NOMO-1 (cell line): ENCODE measurements around the gene ZP3.
"Not testable (repeated sequence)": the region's sequence is repeated elsewhere in the genome, so short reads cannot be mapped to it uniquely, and the experiment has no call there.

Experiments used
- DNase-seq, 2 experiments: peaks; one replicate each; lab custom pipeline; 2025; ENCODE audit not compliant: unreplicated experiment in 2 of 2; lab: John Stamatoyannopoulos, UW

The ZP3 gene

DNA sequence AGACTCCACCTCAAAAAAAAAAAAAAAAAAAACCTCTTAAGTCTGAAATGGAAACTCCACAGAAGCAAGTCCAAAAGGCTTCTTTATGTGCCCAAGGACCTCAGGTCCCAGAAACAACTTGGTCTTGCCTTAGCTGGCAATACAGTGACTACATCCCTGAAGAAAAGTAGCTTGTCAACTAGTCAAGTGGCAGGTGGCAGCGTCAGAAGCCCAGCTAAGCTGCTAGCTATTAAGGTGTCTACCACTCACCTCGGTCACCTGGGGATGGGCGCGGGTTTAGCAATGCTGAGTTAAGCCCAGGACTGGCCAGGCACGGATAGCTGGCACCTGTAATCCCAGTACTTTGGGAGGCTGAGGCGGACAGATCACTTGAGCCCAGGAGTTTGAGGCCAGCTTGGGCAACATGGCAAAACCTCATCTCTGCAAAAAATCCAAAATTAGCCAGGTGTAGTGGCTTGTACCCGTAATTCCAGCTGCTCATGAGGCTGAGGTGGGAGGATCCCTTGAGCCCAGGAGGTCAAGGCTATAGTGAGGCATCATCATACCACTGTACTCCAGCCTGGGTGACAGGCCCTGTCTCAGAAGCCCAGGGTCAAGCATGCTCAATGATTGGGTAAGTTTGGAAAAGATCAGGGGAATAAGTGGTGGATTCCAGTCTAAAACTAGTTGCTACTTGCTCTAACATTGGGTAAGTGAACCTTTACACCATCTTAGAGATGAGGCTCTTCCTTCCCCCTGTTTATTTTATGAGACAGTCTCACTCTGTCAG, 14.6 kb downstream of the ZP3 start:
- not testable (repeated sequence) for DNase-seq

DNA sequence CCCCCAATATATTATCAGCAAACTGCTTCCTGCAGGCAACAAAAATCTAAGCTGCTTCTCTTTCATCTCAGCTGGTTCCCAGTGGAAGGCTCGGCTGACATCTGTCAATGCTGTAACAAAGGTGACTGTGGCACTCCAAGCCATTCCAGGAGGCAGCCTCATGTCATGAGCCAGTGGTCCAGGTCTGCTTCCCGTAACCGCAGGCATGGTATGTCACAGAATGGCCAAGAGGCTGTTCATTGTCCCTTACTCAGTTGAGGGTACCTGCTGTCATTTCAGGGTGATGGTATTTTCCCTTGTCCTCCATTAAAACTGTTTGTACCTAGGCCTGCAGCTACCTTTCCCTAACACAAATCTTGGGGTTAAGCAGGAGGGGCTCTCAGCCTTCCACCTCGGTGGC, 15.7 kb downstream of the ZP3 start:
- DNase-seq = not testable (repeated sequence)

DNA sequence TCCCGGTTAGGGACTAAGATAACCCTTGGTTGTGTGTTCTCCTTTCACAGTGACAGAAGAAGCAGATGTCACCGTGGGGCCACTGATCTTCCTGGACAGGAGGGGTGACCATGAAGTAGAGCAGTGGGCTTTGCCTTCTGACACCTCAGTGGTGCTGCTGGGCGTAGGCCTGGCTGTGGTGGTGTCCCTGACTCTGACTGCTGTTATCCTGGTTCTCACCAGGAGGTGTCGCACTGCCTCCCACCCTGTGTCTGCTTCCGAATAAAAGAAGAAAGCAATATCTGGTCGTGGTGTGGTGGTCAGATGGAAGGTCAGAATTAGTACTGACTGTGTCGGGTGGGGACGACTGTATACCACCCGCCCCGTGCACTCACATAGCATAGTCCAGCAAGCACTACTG, 17.0 kb downstream of the ZP3 start:
- not testable (repeated sequence) for DNase-seq

DNA sequence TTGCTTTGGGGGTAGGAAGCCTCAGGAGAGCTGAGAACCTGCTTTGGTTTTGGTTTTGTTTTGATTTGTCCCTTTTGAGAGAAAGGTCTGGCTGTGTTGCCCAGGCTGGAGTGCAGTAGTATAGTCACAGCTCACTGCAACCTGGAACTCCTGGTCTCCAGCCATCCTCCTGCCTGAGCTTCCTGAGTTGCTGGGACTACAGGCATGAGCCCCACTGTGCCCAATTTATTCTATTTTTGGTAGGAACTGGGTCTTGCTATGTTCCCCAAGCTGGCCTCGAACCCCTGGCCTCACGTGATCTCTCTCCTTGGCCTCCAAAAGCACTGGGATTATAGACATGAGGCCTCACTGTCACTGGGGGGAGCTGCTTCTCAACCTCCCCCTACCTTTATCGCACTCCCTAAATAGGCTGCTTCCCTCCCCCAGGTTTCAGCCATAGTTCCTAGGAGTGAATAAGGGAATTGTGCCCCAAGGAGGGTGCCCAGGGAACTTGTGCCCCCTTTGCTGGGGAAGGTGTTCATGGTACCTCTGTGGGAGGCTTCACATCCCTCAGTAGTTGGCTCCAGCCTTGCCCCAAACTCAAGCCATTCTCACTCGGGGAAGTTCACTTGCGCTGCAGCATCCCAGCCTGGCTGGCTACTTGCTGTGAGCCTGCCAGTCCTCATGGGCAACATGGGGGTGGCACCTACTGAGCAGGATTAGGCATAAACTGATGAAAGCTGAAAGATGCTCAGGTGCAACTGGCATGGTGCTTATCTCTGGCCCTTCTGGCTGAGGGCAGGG, 18.1 kb downstream of the ZP3 start:
- DNase-seq = not testable (repeated sequence)

DNA sequence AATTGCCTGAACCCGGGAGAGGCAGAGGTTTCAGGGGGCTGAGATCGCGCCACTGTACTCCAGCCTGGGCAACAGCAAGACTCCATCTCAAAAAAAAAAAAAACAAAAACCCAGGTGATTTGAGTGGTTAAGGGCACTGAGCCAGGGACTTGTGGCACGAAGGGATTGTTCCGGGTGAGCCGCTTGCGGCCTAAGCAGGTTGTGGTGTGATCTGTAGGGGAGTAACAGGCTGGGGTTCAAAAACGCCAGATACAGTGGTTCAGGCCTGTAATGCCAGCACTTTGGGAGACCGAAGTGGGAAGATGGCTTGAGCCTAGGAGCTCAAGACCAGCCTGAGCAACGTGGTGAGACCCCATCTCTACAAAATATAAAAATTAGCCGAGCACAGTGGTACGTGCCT, 19.1 kb downstream of the ZP3 start:
- DNase-seq = not testable (repeated sequence)

DNA sequence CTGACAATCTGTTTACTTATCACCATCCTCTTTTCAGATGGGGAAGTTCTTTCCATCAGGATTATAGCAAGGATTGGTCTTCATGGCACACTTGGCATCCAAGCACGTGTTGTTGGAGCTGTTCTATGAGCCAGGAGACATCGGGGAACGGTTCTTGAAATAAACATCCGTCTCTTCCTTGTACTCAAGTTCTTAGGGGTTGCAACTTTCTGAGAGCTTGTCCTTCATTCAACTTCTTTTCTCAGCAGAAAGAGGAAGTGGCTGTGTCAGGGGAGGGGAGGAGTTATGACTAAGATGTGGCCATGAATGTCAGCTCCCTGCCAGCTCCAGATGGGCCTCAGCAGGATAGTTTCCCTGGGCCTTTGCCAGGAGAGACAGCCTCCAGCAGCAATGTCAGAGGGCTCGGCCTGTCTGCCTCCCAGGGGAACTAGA, 20.8 kb downstream of the ZP3 start:
- peak; percentile 50 to 83 for DNase-seq

DNA sequence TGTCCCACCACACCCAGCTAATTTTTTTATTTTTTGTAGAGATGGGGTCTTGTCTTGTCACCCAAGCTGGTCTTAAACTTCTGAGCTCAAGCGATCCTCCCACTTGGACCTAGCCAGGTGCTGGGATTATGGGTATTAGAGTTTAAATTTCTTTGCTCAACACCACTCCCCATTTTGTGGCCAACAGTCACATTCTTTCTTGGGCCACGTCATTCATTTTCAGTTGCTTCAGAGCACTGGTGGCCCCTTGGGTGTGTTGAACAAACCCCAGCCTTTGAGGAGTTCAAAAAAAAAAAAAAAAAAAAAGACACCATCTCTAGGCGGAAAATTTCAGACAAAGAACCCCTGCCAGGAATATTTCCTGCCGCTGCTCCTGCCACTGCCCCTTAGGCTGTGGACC, 32.3 kb downstream of the ZP3 start:
- not testable (repeated sequence) for DNase-seq

DNA sequence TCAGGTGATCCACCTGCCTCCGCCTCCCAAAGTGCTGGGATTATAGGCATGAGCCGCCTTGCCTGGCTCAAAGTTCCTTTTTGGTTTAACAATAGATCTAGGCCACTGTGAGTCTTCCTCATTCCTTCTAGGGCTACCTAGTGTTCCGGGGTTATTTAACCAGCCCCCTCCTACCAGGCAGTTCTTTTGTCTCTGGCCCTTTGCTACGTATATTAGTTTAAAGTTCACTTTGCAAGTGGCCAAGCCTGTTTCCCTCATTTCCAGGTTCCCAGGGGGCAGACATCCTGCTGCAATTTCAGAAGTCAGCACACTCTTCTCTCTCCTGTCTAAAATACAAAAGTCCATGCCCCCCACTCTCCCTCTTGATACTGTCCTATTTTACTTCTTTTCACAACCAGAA, 33.8 kb downstream of the ZP3 start:
- DNase-seq = not testable (repeated sequence)

DNA sequence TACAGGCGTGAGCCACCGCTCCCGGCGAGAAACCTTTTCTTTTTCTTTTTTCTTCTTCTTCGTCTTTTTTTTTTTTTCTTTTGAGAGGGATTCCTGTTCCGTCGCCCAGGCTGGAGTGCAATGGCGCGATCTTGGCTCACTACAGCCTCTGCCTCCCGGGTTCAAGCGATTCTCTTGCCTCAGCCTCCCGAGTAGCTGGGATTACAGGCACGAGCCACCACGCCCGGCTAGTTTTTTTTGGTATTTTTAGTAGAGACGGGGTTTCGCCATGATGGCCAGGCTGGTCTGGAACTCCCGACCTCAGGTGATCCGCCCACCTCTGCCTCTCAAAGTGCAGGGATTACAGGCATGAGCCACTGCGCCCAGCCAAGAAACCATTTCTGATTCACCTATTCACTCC, 36.0 kb downstream of the ZP3 start:
- DNase-seq = not testable (repeated sequence)

DNA sequence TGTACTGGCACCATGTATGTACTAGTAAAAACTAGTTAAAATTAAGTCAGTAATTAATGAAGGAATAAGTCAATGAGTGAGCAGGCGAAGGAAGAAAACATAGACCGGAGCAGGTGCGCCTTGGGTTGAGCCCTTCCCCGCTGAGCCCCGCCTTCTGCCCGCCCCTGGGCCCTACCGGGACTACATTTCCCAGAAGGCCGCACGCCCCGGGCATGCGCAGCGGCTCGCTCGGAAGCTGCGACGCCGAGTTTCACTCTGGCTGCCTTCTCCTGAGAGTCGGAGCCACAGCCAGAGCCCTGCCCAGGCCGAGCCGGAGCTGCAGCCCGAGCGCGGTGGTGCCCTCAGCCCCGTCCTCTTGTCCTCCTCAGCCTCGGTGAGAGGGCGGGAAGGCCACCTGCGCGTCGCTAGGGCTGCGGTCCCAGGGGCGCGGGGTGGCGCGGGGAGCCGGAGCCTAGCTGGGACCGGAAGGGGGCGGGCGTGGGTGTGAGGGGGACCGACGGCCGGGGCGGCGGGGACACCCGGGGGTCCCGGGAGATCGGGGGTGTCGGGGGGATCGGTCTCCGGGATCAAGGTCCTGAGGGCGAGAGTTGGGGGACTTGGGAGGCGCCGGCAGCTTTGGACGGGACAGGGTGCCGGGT, 36.8 kb downstream of the ZP3 start, which contains the start of gene DTX2:
DTX2 (plus strand) TSS at position 246 of the 638 bp plus-strand sequence. CDS start 18,801 bp downstream, outside the sequence.
- not testable (repeated sequence) for DNase-seq

DNA sequence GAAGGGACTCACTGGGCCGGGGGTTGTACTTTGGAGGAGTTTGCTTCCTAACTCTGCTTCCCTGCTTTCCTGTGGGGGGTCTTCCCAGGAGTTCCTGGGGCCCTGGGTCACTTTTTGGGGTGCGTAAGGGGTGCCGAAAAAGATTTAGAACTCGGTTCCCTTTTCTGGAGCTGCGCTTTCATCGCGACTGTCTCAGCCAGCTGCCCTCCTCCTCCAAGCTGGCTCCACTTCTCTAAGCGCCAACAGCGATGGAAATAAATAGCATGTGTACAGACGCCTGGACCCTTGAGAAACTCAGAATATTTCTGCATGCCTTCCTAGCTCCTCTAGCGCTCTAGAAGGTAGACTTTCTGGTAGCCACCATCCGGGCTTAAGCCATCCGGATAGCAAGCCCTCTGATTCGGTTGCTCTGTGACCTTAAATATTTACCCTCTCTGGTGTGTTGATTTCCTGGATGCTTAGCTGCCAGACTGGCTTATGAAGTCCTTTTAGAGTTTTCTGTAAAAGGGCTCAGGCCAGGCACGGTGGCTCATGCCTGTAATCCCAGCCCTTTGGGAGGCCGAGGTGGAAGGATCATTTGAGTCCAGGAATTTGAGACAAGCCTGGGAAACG, 37.6 kb downstream of the ZP3 start:
- DNase-seq = not testable (repeated sequence)

DNA sequence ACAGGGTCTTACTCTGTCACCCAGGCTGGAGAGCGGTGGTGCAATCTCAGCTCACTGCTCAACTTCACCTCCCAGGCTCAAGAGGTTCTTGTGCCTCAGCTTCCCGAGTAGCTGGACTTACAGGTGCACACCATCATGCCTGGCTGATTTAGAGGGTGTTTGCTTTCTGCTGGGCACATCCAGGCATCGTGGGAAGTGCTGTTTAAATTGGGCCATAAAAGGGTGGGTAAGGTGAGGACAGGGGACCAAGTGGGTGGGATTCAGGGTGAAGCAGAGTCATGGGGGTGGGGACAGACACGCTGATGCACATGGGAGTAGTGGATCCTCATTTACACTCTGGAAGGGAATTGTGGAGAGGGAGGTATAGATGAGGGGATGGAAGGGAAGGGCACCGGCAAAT, 40.2 kb downstream of the ZP3 start:
- DNase-seq = not testable (repeated sequence)

DNA sequence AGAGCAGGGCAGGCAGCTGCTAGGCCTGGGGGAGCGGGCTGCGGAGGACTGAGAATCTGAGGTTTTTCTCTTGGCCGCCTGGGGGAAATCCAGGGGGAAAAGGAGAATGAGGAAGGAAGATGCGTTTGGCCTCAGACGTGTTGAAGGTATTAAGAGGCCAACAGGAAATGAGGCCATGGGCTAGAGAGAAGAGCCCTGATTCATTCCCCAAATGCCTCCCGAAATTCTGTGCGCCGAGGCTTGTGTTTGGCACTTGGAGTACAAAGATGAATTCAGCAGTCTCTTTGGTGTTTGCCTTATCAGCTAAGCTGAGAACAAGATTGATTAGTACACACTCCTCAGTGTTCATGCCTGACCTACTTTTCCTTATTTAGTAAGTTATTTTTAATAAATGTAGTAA, 41.2 kb downstream of the ZP3 start:
- not testable (repeated sequence) for DNase-seq

DNA sequence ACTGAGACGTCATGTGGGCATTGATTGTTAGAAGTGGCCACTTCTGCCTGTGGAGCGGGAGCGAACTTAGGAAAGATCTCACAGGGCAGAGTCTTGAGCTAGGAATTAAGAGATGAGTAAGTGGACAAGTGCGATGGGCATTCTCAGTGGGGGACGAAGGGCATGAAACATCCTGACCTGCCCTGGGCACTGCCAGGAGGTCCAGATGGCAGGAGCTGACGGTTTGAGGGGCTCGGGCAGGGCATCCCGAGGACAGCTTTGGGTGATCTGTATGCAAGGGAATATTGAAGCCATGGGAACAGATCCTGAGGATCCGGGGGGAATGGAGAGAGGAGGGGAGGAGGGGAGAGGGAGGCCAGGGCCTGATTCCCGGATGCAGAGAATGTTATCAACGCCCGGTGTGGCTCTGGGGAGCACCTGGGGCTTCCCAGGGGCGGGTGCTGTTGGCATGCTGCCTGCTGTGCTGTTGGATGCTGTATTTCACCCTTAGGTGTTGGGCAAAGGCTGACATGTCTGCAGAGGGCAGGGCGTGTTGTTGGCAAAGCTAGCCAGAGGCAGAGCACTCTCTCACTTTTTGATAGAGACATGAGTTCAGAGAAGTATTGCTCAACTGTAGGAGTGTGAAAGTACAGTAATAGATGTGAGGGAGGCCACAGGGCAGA, 43.1 kb downstream of the ZP3 start:
- not testable (repeated sequence) for DNase-seq

DNA sequence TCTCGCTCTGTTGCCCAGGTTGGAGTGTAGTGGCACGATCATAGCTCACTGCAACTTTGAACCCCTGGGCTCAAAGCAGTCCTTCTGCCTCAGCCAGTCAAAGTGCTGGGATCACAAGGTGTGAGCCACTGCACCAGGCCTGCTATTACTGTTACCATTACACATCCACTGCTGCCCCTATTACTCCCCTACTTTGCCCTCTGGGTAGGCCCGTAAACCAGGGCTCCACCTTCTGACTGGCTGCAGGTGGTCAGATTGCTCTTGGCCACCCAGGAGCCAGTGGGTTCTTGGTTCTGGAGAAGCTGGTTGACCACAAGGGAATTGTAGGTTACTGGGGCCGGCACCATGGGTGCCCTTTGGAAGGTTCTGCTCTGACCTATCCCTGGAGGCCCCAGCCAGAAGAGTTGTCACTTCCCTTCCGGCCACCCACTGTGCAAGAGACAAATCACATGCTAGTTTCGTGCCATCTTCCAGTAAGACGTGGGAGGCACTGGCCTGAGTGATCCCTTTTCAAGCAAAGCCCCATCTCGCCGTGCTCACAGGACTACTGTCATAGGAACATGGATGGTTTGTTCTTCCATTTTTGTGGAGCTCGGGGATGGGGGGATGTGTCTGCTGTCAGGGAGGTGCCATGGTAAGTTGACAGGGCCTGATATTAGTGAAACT, 46.9 kb downstream of the ZP3 start:
- not testable (repeated sequence) for DNase-seq

DNA sequence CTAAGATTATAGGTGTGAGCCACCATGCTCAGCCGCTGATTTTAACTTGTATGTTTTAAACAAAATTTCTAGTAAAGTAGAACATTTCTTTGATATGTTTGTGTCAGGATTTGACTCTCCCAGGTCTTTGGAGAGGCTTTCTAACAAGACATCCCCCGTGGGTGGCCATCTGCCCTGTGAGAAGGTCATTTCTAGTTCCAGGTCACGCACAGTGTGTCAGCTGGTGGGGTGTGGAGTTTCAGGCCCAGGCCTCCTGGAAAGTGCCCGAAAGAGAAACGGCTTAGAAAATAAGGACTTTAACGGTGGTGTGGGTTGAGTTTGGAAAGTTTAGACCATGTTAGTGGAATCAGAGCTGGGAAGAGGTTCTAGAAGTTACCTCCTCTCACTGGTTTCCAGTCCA, 48.3 kb downstream of the ZP3 start:
- not testable (repeated sequence) for DNase-seq

DNA sequence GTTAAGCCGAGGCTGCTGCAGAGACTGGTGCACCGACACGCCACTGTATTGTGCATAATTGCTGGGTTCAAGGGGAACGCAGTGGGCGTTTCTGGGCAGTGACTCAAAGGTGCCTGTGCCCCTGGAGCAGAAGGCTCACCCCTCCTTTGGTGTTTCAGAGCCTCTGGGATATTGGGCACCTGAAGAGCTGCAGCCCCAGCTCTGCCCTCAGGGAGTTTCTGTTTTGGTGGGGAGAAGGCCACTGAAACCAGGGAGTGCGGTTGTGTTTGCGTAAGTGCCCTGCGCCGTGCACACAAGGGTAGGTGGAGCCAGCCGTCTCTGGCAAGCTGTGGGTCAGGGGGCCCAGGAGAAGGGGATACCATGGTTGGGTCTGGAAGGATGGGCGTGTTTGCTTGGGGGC, 51.5 kb downstream of the ZP3 start:
- DNase-seq = not testable (repeated sequence)

DNA sequence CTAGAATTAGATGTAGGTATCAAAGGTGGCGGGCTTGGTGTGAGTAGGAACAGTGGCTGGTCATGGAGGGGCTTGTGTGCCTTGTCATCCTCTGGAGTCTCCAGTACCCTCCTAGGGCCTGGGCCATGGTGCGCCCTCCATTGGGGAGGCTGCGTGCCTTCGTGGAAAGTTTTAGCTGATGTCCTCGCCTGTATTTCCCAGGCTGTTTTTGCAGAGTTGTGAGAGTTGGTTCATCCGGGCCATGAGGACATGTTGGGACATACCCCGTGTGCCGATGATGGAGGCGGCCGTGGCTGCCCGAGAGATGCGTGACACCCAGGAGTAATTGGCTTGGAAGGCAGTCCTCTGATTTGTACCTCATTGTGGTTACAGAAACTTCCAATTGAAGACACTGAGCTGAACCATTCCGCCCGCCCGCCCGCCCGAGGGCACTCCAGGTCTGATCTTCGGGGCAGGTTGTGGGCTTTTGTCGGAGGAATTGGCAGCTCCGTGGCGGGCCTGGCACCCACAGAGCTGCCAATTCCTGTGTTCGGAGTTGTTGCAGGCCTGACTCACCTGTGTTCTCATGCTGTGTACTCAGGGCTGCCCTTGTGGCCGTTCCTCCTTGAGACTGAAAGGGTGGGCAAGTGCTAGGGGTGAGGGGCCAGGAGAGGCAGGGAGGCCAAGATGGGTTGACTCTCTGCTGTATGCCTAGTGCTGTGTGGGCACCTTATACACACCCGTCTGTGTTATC, 52.2 kb downstream of the ZP3 start:
- DNase-seq = not testable (repeated sequence)

DNA sequence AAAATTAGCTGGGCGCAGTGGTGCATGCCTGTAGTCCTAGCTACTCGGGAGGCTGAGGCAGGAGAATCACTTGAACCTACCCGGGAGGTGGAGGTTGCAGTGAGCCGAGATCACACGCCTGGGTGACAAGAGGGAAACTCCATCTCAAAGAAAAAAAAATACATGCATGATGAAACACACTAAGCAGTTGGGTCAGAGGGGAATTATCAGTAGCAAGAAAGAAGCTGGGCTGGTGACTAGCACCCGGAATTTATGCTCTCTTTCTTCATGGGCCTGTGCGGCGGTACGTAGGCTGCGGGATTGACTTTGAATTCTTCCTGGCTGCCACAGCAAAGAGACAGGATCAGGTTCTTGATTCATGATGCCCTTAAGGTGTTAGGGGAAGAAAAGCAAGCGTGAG, 54.9 kb downstream of the ZP3 start:
- not testable (repeated sequence) for DNase-seq
